Measurements from ENCODE around the gene PCDHGC3. TPM values are rescaled to one million over a fixed set of nuclear protein-coding genes. Genes with fewer than 3 reads are reported as not detected.

Gene PCDHGC3
- polyA plus RNA-seq, 1 experiment = 47.4 TPM

GRCh38 chr5:141516672-141517025 is 40.9 kb downstream of the PCDHGC3 start:
- H3K27me3 ChIP-seq (ENCODE audit: control insufficient read depth, insufficient read depth, low read length) = no peaks in the 10 kb centered on the region
- H3K4me3 ChIP-seq (ENCODE audit: low read depth, low read length) = no peak overlapping the region
- no peak for DNase-seq (ENCODE audit: low read depth, low spot score)
- CTCF ChIA-PET = interaction anchor here (0.9 to 11.7 kb wide), 3 partner anchors 6 to 41 kb away, joined by 3 to 165 read pairs (median 3); no protein-coding TSS in a partner anchor
- H3K27ac ChIP-seq (ENCODE audit: low read depth, low read length) = peak overlapping the region; percentile 61
- POLR2A ChIA-PET = interaction anchor here (0.7 kb wide), 1 partner anchor 16 kb away, joined by 3 read pairs; no protein-coding TSS in a partner anchor
- H3K9me3 ChIP-seq (ENCODE audit: control insufficient read depth, insufficient read depth, low read length) = no peaks in the 10 kb centered on the region
- TF ChIP-seq CTCF (IDR thresholded peaks at IDR 0.05; ENCODE audit: low read depth, low read length) = no peak

GRCh38 chr5:141517312-141517711 is 41.5 kb downstream of the PCDHGC3 start:
- Histone ChIP-seq H3K9me3 (ENCODE audit: control insufficient read depth, insufficient read depth, low read length) (no peaks in the 10 kb centered on the region), H3K4me3 (ENCODE audit: low read depth, low read length) (no peak overlapping the region), H3K27me3 (ENCODE audit: control insufficient read depth, insufficient read depth, low read length) (no peaks in the 10 kb centered on the region), H3K27ac (ENCODE audit: low read depth, low read length) (peak overlapping the region; percentile 81)
- no peak for TF ChIP-seq CTCF (IDR thresholded peaks at IDR 0.05; ENCODE audit: low read depth, low read length)
- POLR2A ChIA-PET = interaction anchor here (1.1 to 1.9 kb wide), 2 partner anchors 9 to 41 kb away, joined by 5 to 26 read pairs; partner anchors contain the start of gene PCDHGC3
- CTCF ChIA-PET = interaction anchor here (0.6 to 1.0 kb wide), 3 partner anchors 23 to 42 kb away, joined by 3 to 4 read pairs (median 3); no protein-coding TSS in a partner anchor
- no peak for DNase-seq (ENCODE audit: low read depth, low spot score)

- TF ChIP-seq CTCF (IDR thresholded peaks at IDR 0.05; ENCODE audit: low read depth, low read length) = no peak
- Histone ChIP-seq H3K27me3 (ENCODE audit: control insufficient read depth, insufficient read depth, low read length) (no peaks in the 10 kb centered on the region), H3K4me3 (ENCODE audit: low read depth, low read length) (no peak overlapping the region), H3K27ac (ENCODE audit: low read depth, low read length) (peak overlapping the region; percentile 81), H3K9me3 (ENCODE audit: control insufficient read depth, insufficient read depth, low read length) (no peaks in the 10 kb centered on the region)
- DNase-seq (ENCODE audit: low read depth, low spot score) = peak; percentile 69
- CTCF ChIA-PET = interaction anchor here (0.6 to 2.1 kb wide), 6 partner anchors 10 to 148 kb away, joined by 3 to 18 read pairs (median 4); partner anchors contain the start of gene PCDHGB3
- POLR2A ChIA-PET = interaction anchor here (0.6 to 1.9 kb wide), 5 partner anchors 10 to 98 kb away, joined by 3 to 26 read pairs (median 4); partner anchors contain the start of gene PCDHGC3
Observed at GRCh38 chr5:141517880-141518617, 42.3 kb downstream of the PCDHGC3 start.

GRCh38 chr5:141518618-141519015 is 42.9 kb downstream of the PCDHGC3 start:
- POLR2A ChIA-PET = interaction anchor here (0.6 to 1.9 kb wide), 5 partner anchors 9 to 99 kb away, joined by 3 to 26 read pairs (median 4); partner anchors contain the start of gene PCDHGC3

More at GRCh38 chr5:141518618-141519015, 42.9 kb downstream of the PCDHGC3 start:
- no peak for DNase-seq (ENCODE audit: low read depth, low spot score)
- no peak for TF ChIP-seq CTCF (IDR thresholded peaks at IDR 0.05; ENCODE audit: low read depth, low read length)
- CTCF ChIA-PET = interaction anchor here (0.6 to 2.1 kb wide), 4 partner anchors 11 to 45 kb away, joined by 3 to 18 read pairs (median 4); no protein-coding TSS in a partner anchor
- Histone ChIP-seq H3K4me3 (ENCODE audit: low read depth, low read length) (no peak overlapping the region), H3K27me3 (ENCODE audit: control insufficient read depth, insufficient read depth, low read length) (no peaks in the 10 kb centered on the region), H3K9me3 (ENCODE audit: control insufficient read depth, insufficient read depth, low read length) (no peaks in the 10 kb centered on the region), H3K27ac (ENCODE audit: low read depth, low read length) (peak overlapping the region; percentile 73)

All from AG04450 (cell line).